GM23338 (cell line): ENCODE data around the gene EFCAB12. TPM values are rescaled to one million over a fixed set of nuclear protein-coding genes. Genes with fewer than 3 reads are reported as not detected.

Source experiments
- ATAC-seq: fragments of 200-7000 bp; cut with Tn5 transposase; 3 replicates; pipeline ENCODE4 v1.9.1; 2020
- DNase-seq: peaks from one replicate; pipeline ENCODE4 v3.0.0-alpha.2; 2015; ENCODE audit warnings: low spot score
- H2AFZ ChIP-seq: fragments of 200-600 bp; sonication (generic); 2 replicates; pipeline ENCODE4 v1.8.0; 2016; ENCODE audit warnings: antibody characterized with exemption, mild to moderate bottlenecking, moderate library complexity
- H3F3A ChIP-seq: fragments of 200-600 bp; sonication (generic); replicated peaks from 2 replicates; pipeline ENCODE4 v1.8.0; 2017; ENCODE audit warnings: antibody characterized with exemption, mixed run types, low read depth
- H3K27ac ChIP-seq: fragments of 200-600 bp; sonication (generic); 2 replicates; pipeline ENCODE4 v1.6.1; 2016; ENCODE audit warnings: low read depth
- H3K27me3 ChIP-seq: fragments of 200-600 bp; sonication (generic); 2 replicates; pipeline ENCODE4 v1.8.0; 2016; ENCODE audit warnings: mild to moderate bottlenecking, mixed run types, moderate library complexity; ENCODE audit not compliant: insufficient read depth
- H3K36me3 ChIP-seq: fragments of 200-600 bp; sonication (generic); 2 replicates; pipeline ENCODE4 v1.8.0; 2016; ENCODE audit warnings: mild to moderate bottlenecking; ENCODE audit not compliant: insufficient read depth
- H3K4me1 ChIP-seq: fragments of 200-600 bp; sonication (generic); 2 replicates; pipeline ENCODE4 v1.8.0; 2016; ENCODE audit warnings: mild to moderate bottlenecking, moderate library complexity; ENCODE audit not compliant: insufficient read depth
- H3K4me2 ChIP-seq: fragments of 200-600 bp; sonication (generic); 2 replicates; pipeline ENCODE4 v1.7.1; 2017; ENCODE audit warnings: mixed run types
- H3K4me3 ChIP-seq: fragments of 200-600 bp; sonication (generic); 2 replicates; pipeline ENCODE4 v1.6.1; 2016; ENCODE audit warnings: mixed run types
- H3K79me2 ChIP-seq: fragments of 200-600 bp; sonication (generic); replicated peaks from 2 replicates; pipeline ENCODE4 v1.8.0; 2017; ENCODE audit warnings: mild to moderate bottlenecking; ENCODE audit not compliant: insufficient read depth
- H3K9me2 ChIP-seq: fragments of 200-600 bp; sonication (generic); 2 replicates; pipeline ENCODE4 v1.8.0; 2017; ENCODE audit not compliant: insufficient read depth
- H4K20me1 ChIP-seq: fragments of 200-600 bp; sonication (generic); replicated peaks from 2 replicates; pipeline ENCODE4 v1.8.0; 2017; ENCODE audit warnings: mild to moderate bottlenecking; ENCODE audit not compliant: insufficient read depth
- H3K27ac Mint-ChIP-seq: 2 replicates; pipeline ENCODE4 v1.8.0; 2020; ENCODE audit warnings: inconsistent platforms, mild to moderate bottlenecking, moderate library complexity, mixed read lengths
- H3K27me3 Mint-ChIP-seq: 3 replicates; pipeline ENCODE4 v1.8.0; 2022; ENCODE audit warnings: low read depth, mild to moderate bottlenecking, moderate library complexity, mixed read lengths, inconsistent platforms; ENCODE audit not compliant: insufficient read depth, poor library complexity
- H3K36me3 Mint-ChIP-seq: 3 replicates; pipeline ENCODE4 v1.8.0; 2021; ENCODE audit warnings: low read depth, mild to moderate bottlenecking, inconsistent platforms, moderate library complexity, mixed read lengths
- H3K4me1 Mint-ChIP-seq: 3 replicates; pipeline ENCODE4 v1.8.0; 2020; ENCODE audit warnings: mild to moderate bottlenecking, inconsistent platforms, mixed read lengths
- H3K4me3 Mint-ChIP-seq: 3 replicates; pipeline ENCODE4 v1.8.0; 2021; ENCODE audit warnings: moderate library complexity, mild to moderate bottlenecking, inconsistent platforms, mixed read lengths
- H3K9me3 Mint-ChIP-seq: 3 replicates; pipeline ENCODE4 v1.8.0; 2020; ENCODE audit warnings: moderate library complexity, mild to moderate bottlenecking, inconsistent platforms, mixed read lengths
- CREB1 ChIP-seq: fragments of 250-450 bp; sonication (Bioruptor Pico); IDR thresholded peaks from 2 replicates; pipeline ENCODE4 v1.5.0; 2020; ENCODE audit warnings: low read depth, mild to moderate bottlenecking, moderate library complexity
- CTCF ChIP-seq, 2 experiments: fragments of 200-600 bp in 1 of 2; sonication (generic) in 1 of 2; conservative IDR thresholded peaks; 2 replicates each; pipeline versions ENCODE4 v1.5.1 to v1.6.1; 2016 to 2017; ENCODE audit warnings: antibody characterized with exemption in 2 of 2, low read depth in 2 of 2, mild to moderate bottlenecking in 2 of 2, moderate library complexity in 1 of 2
- EZH2 ChIP-seq: fragments of 200-600 bp; sonication (generic); IDR thresholded peaks from one replicate; pipeline ENCODE4 v1.8.0; 2017; ENCODE audit warnings: antibody characterized with exemption, mild to moderate bottlenecking, low read depth; ENCODE audit not compliant: unreplicated experiment
- EZH2phosphoT487 ChIP-seq: fragments of 200-600 bp; sonication (generic); IDR thresholded peaks from one replicate; pipeline ENCODE4 v1.8.1; 2018; ENCODE audit warnings: antibody characterized with exemption; ENCODE audit not compliant: unreplicated experiment
- JUNB ChIP-seq: IDR thresholded peaks from one replicate; pipeline ENCODE4 v1.6.1; 2016; ENCODE audit warnings: antibody characterized with exemption; ENCODE audit not compliant: unreplicated experiment
- NANOG ChIP-seq: IDR thresholded peaks from 2 replicates; pipeline ENCODE4 v1.6.1; 2016; ENCODE audit warnings: antibody characterized with exemption, borderline replicate concordance
- POLR2AphosphoS5 ChIP-seq: IDR thresholded peaks from 2 replicates; pipeline ENCODE4 v1.6.1; 2016; ENCODE audit warnings: antibody characterized with exemption, low read depth
- STAT1 ChIP-seq: IDR thresholded peaks from one replicate; pipeline ENCODE4 v1.6.1; 2016; ENCODE audit warnings: antibody characterized with exemption; ENCODE audit not compliant: unreplicated experiment
- ZNF114 ChIP-seq: fragments of 250-450 bp; sonication (Bioruptor Pico); IDR thresholded peaks from 2 replicates; pipeline ENCODE4 v1.5.0; 2020; ENCODE audit warnings: mild to moderate bottlenecking, moderate library complexity
- ZNF331 ChIP-seq: fragments of 250-450 bp; sonication (Bioruptor Pico); IDR thresholded peaks from 2 replicates; pipeline ENCODE4 v1.5.0; 2020; ENCODE audit warnings: low read depth, mild to moderate bottlenecking, moderate library complexity
- polyA plus RNA-seq: library from polyadenylated mRNA; unstranded; fragments of >200 nt; fragmentation: Nextera tagmentation; extraction: Ambion mirVana; gene quantifications from 2 replicates; pipeline ENCODE4 v1.2.1, GENCODE V29; 2016
- total RNA-seq: library from RNA; depleted of rRNA; stranded (reverse); fragments of >200 nt; shearing (Covaris generic); gene quantifications from 2 replicates; pipeline ENCODE4 v1.2.3, GENCODE V29; 2014
- TF ChIP-seq, protein P1 (sequence below): fragments of 250-450 bp; sonication (Bioruptor Pico); IDR thresholded peaks from 2 replicates; pipeline ENCODE4 v1.5.0; 2020; ENCODE audit warnings: mild to moderate bottlenecking, moderate library complexity
- TF ChIP-seq, protein P2 (sequence below): IDR thresholded peaks from 2 replicates; pipeline ENCODE4 v1.6.1; 2016; ENCODE audit warnings: antibody characterized with exemption
- TF ChIP-seq, protein P3 (sequence below): IDR thresholded peaks from one replicate; pipeline ENCODE4 v1.6.1; 2018; ENCODE audit warnings: antibody characterized with exemption; ENCODE audit not compliant: unreplicated experiment

The EFCAB12 gene
- total and polyA plus RNA-seq, 2 experiments from 2014 or later = 0.24 to 0.65 TPM

- H3K36me3 ChIP-seq = no peaks in the 10 kb centered on the region
- no peak overlapping the region for H2AFZ ChIP-seq
- ATAC-seq = no peak
- H3K4me2 ChIP-seq = no peak overlapping the region
- H3F3A ChIP-seq = 0 out of 2 replicates have a peak, but pooled peaks cover 3% of the 10 kb centered on the region
- H3K4me3 Mint-ChIP-seq = no peak overlapping the region
- H3K27me3 Mint-ChIP-seq = peaks cover 14% of the 10 kb centered on the region
- H4K20me1 ChIP-seq = no peaks in the 10 kb centered on the region
- no peak for DNase-seq
- H3K4me1 ChIP-seq = peaks cover 21% of the 10 kb centered on the region
- H3K9me3 Mint-ChIP-seq = no peaks in the 10 kb centered on the region; the same call in 2 of the 3 replicates
- H3K4me1 Mint-ChIP-seq = peaks cover 37% of the 10 kb centered on the region
- H3K9me2 ChIP-seq = 0 out of 2 replicates have a peak, but pooled peaks cover 3% of the 10 kb centered on the region
- no peaks in the 10 kb centered on the region for H3K79me2 ChIP-seq
- TF ChIP-seq EZH2phosphoT487 (no peak), ZNF114 (no peak), CTCF (conservative IDR thresholded peaks at IDR 0.05; ENCODE audit: low read depth in 2 of 2) (no peak), STAT1 (no peak), ZNF331 (CRISPR knock-in tag) (no peak), EZH2 (no peak), CREB1 (CRISPR knock-in tag) (no peak), JUNB (no peak), NANOG (no peak), POLR2AphosphoS5 (no peak)
- TF ChIP-seq, protein P1, sequence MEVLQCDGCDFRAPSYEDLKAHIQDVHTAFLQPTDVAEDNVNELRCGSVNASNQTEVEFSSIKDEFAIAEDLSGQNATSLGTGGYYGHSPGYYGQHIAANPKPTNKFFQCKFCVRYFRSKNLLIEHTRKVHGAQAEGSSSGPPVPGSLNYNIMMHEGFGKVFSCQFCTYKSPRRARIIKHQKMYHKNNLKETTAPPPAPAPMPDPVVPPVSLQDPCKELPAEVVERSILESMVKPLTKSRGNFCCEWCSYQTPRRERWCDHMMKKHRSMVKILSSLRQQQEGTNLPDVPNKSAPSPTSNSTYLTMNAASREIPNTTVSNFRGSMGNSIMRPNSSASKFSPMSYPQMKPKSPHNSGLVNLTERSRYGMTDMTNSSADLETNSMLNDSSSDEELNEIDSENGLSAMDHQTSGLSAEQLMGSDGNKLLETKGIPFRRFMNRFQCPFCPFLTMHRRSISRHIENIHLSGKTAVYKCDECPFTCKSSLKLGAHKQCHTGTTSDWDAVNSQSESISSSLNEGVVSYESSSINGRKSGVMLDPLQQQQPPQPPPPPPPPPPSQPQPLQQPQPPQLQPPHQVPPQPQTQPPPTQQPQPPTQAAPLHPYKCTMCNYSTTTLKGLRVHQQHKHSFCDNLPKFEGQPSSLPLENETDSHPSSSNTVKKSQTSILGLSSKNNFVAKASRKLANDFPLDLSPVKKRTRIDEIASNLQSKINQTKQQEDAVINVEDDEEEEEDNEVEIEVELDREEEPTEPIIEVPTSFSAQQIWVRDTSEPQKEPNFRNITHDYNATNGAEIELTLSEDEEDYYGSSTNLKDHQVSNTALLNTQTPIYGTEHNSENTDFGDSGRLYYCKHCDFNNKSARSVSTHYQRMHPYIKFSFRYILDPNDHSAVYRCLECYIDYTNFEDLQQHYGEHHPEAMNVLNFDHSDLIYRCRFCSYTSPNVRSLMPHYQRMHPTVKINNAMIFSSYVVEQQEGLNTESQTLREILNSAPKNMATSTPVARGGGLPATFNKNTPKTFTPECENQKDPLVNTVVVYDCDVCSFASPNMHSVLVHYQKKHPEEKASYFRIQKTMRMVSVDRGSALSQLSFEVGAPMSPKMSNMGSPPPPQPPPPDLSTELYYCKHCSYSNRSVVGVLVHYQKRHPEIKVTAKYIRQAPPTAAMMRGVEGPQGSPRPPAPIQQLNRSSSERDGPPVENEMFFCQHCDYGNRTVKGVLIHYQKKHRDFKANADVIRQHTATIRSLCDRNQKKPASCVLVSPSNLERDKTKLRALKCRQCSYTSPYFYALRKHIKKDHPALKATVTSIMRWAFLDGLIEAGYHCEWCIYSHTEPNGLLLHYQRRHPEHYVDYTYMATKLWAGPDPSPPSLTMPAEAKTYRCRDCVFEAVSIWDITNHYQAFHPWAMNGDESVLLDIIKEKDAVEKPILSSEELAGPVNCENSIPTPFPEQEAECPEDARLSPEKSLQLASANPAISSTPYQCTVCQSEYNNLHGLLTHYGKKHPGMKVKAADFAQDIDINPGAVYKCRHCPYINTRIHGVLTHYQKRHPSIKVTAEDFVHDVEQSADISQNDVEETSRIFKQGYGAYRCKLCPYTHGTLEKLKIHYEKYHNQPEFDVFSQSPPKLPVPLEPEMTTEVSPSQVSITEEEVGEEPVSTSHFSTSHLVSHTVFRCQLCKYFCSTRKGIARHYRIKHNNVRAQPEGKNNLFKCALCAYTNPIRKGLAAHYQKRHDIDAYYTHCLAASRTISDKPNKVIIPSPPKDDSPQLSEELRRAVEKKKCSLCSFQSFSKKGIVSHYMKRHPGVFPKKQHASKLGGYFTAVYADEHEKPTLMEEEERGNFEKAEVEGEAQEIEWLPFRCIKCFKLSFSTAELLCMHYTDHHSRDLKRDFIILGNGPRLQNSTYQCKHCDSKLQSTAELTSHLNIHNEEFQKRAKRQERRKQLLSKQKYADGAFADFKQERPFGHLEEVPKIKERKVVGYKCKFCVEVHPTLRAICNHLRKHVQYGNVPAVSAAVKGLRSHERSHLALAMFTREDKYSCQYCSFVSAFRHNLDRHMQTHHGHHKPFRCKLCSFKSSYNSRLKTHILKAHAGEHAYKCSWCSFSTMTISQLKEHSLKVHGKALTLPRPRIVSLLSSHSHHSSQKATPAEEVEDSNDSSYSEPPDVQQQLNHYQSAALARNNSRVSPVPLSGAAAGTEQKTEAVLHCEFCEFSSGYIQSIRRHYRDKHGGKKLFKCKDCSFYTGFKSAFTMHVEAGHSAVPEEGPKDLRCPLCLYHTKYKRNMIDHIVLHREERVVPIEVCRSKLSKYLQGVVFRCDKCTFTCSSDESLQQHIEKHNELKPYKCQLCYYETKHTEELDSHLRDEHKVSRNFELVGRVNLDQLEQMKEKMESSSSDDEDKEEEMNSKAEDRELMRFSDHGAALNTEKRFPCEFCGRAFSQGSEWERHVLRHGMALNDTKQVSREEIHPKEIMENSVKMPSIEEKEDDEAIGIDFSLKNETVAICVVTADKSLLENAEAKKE (CRISPR knock-in tag) = no peak
- TF ChIP-seq, protein P2, sequence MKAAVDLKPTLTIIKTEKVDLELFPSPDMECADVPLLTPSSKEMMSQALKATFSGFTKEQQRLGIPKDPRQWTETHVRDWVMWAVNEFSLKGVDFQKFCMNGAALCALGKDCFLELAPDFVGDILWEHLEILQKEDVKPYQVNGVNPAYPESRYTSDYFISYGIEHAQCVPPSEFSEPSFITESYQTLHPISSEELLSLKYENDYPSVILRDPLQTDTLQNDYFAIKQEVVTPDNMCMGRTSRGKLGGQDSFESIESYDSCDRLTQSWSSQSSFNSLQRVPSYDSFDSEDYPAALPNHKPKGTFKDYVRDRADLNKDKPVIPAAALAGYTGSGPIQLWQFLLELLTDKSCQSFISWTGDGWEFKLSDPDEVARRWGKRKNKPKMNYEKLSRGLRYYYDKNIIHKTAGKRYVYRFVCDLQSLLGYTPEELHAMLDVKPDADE = no peak
- TF ChIP-seq, protein P3, sequence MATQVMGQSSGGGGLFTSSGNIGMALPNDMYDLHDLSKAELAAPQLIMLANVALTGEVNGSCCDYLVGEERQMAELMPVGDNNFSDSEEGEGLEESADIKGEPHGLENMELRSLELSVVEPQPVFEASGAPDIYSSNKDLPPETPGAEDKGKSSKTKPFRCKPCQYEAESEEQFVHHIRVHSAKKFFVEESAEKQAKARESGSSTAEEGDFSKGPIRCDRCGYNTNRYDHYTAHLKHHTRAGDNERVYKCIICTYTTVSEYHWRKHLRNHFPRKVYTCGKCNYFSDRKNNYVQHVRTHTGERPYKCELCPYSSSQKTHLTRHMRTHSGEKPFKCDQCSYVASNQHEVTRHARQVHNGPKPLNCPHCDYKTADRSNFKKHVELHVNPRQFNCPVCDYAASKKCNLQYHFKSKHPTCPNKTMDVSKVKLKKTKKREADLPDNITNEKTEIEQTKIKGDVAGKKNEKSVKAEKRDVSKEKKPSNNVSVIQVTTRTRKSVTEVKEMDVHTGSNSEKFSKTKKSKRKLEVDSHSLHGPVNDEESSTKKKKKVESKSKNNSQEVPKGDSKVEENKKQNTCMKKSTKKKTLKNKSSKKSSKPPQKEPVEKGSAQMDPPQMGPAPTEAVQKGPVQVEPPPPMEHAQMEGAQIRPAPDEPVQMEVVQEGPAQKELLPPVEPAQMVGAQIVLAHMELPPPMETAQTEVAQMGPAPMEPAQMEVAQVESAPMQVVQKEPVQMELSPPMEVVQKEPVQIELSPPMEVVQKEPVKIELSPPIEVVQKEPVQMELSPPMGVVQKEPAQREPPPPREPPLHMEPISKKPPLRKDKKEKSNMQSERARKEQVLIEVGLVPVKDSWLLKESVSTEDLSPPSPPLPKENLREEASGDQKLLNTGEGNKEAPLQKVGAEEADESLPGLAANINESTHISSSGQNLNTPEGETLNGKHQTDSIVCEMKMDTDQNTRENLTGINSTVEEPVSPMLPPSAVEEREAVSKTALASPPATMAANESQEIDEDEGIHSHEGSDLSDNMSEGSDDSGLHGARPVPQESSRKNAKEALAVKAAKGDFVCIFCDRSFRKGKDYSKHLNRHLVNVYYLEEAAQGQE = no peak
- H3K27ac ChIP-seq = no peak overlapping the region
- H3K27ac Mint-ChIP-seq = no peak overlapping the region
- H3K36me3 Mint-ChIP-seq = no peaks in the 10 kb centered on the region
- no peak overlapping the region for H3K4me3 ChIP-seq
- no peaks in the 10 kb centered on the region for H3K27me3 ChIP-seq
Observed at GRCh38 chr3:129421236-129421883, 7.1 kb downstream of the EFCAB12 start.
